Astrocyte of the spinal cord (primary cell): Measurements from ENCODE around the gene KLF15.
A peak's percentile ranks its signal among the peaks of the same experiment; 100 is the strongest.

Experiments
- DNase-seq: peaks from one replicate; pipeline ENCODE4 v3.0.0; 2011; ENCODE audit warnings: low read depth, low spot score
- H3K4me3 ChIP-seq: 2 replicates; pipeline ENCODE4 v1.5.1; 2011; ENCODE audit warnings: low read depth, mild to moderate bottlenecking, low read length, moderate library complexity
- CTCF ChIP-seq: IDR thresholded peaks from 2 replicates; pipeline ENCODE4 v1.5.1; 2012; ENCODE audit warnings: low read depth, mild to moderate bottlenecking, low read length, inconsistent platforms
- in situ Hi-C: cut with HindIII; loops from 2 replicates; pipeline ENCODE4 v1.10.0; 2017; ENCODE audit warnings: low sequenced_read_pairs

KLF15 gene

GRCh38 chr3:126346466-126346865 lies 10.7 kb downstream of the KLF15 start:
- no peak overlapping the region for H3K4me3 ChIP-seq
- no peak for TF ChIP-seq CTCF
- in situ Hi-C loops: no loop called here
- DNase-seq: no peak

GRCh38 chr3:126345641-126346460 lies 11.4 kb downstream of the KLF15 start:
- in situ Hi-C loops: no loop called here
- H3K4me3 ChIP-seq: no peak overlapping the region
- TF ChIP-seq CTCF: no peak
- no peak for DNase-seq

- no peak for DNase-seq
- no peak for TF ChIP-seq CTCF
- in situ Hi-C loops: no loop called here
- H3K4me3 ChIP-seq: no peak overlapping the region
Measured at GRCh38 chr3:126345231-126345630, 12.0 kb downstream of the KLF15 start.

GRCh38 chr3:126344380-126345041 lies 12.7 kb downstream of the KLF15 start:
- DNase-seq: no peak
- TF ChIP-seq CTCF: no peak
- H3K4me3 ChIP-seq: no peak overlapping the region
- in situ Hi-C loops: no loop called here

GRCh38 chr3:126343649-126344035 lies 13.6 kb downstream of the KLF15 start:
- H3K4me3 ChIP-seq: no peak overlapping the region
- DNase-seq: no peak
- no peak for TF ChIP-seq CTCF
- in situ Hi-C loops: no loop called here

- in situ Hi-C loops: no loop called here
- no peak for DNase-seq
- no peak overlapping the region for H3K4me3 ChIP-seq
- TF ChIP-seq CTCF: peak; percentile 7
Measured at GRCh38 chr3:126342991-126343648, 14.1 kb downstream of the KLF15 start.
